DMS153 (cell line): ENCODE results near the gene PPFIBP1.

Experiments used
- DNase-seq: peaks from one replicate; lab custom pipeline; 2025; lab: John Stamatoyannopoulos, UW

The PPFIBP1 gene

GRCh38 chr12:27513155-27513824, 10.7 kb upstream of the PPFIBP1 start:
- DNase-seq: no peak

- no peak for DNase-seq
These were observed 8.3 kb upstream of the PPFIBP1 start for GRCh38 chr12:27515671-27516070.

- DNase-seq: no peak
These were observed 7.4 kb upstream of the PPFIBP1 start for GRCh38 chr12:27516625-27517024.

GRCh38 chr12:27517546-27517945, 6.5 kb upstream of the PPFIBP1 start:
- no peak for DNase-seq

- no peak for DNase-seq
These were observed 5.9 kb upstream of the PPFIBP1 start for GRCh38 chr12:27517961-27518665.

GRCh38 chr12:27521066-27521465, 2.9 kb upstream of the PPFIBP1 start:
- DNase-seq: peak; percentile 29

- no peak for DNase-seq
These were observed 2.0 kb upstream of the PPFIBP1 start for GRCh38 chr12:27521981-27522380.

- DNase-seq: no peak
These were observed 733 bp upstream of the PPFIBP1 start for GRCh38 chr12:27523305-27523641.

- no peak for DNase-seq
These were observed 459 bp downstream of the PPFIBP1 start for GRCh38 chr12:27524494-27524835.

- DNase-seq: no peak
These were observed 1.1 kb downstream of the PPFIBP1 start for GRCh38 chr12:27524839-27525753.

GRCh38 chr12:27527512-27527911, 3.5 kb downstream of the PPFIBP1 start:
- DNase-seq: no peak

GRCh38 chr12:27528788-27529187, 4.8 kb downstream of the PPFIBP1 start:
- DNase-seq: no peak

- DNase-seq: no peak
These were observed 6.3 kb downstream of the PPFIBP1 start for GRCh38 chr12:27530157-27530922.

GRCh38 chr12:27531896-27532295, 7.9 kb downstream of the PPFIBP1 start:
- no peak for DNase-seq

- no peak for DNase-seq
These were observed 10.2 kb downstream of the PPFIBP1 start for GRCh38 chr12:27534060-27534764.

- no peak for DNase-seq
These were observed 10.8 kb downstream of the PPFIBP1 start for GRCh38 chr12:27534765-27535161.

- no peak for DNase-seq
These were observed 11.3 kb downstream of the PPFIBP1 start for GRCh38 chr12:27535318-27535717.

- no peak for DNase-seq
These were observed 14.1 kb downstream of the PPFIBP1 start for GRCh38 chr12:27537855-27538675.

GRCh38 chr12:27539191-27539631, 15.2 kb downstream of the PPFIBP1 start:
- DNase-seq: no peak

- DNase-seq: no peak
These were observed 17.2 kb downstream of the PPFIBP1 start for GRCh38 chr12:27541031-27541719.
